GM18873 (cell line): Measurements from ENCODE around the gene FBXW11.
"Not testable (repeated sequence)": the region's sequence is repeated elsewhere in the genome, so short reads cannot be mapped to it uniquely, and the experiment has no call there.

Experiments
- ATAC-seq: cut with Tn5 transposase; IDR thresholded peaks from one replicate; pipeline ENCODE4 v1.9.1; 2021; ENCODE audit warnings: mild to moderate bottlenecking, moderate library complexity, moderate number of reproducible peaks; ENCODE audit not compliant: unreplicated experiment, low FRiP score

Gene FBXW11

GRCh38 chr5:172020110-172020786 lies 13.8 kb upstream of the FBXW11 start:
- not testable (repeated sequence) for ATAC-seq

GRCh38 chr5:172015346-172015745 lies 8.9 kb upstream of the FBXW11 start:
- no peak for ATAC-seq

- ATAC-seq: no peak
These were observed 3.8 kb upstream of the FBXW11 start for GRCh38 chr5:172010278-172010677.

- ATAC-seq: no peak
These were observed 3.3 kb upstream of the FBXW11 start for GRCh38 chr5:172009536-172010270.

GRCh38 chr5:172008689-172009141 lies 2.3 kb upstream of the FBXW11 start:
- ATAC-seq: no peak

GRCh38 chr5:172008111-172008455 lies 1.6 kb upstream of the FBXW11 start:
- ATAC-seq: no peak

GRCh38 chr5:172007175-172008110 lies 1.0 kb upstream of the FBXW11 start:
- no peak for ATAC-seq

GRCh38 chr5:172005708-172006320 lies 624 bp downstream of the FBXW11 start:
- ATAC-seq: no peak

- ATAC-seq: no peak
These were observed 1.6 kb downstream of the FBXW11 start for GRCh38 chr5:172004824-172005237.

GRCh38 chr5:172003746-172004145 lies 2.7 kb downstream of the FBXW11 start:
- ATAC-seq: no peak

GRCh38 chr5:172002840-172003512 lies 3.5 kb downstream of the FBXW11 start:
- no peak for ATAC-seq

- no peak for ATAC-seq
These were observed 4.1 kb downstream of the FBXW11 start for GRCh38 chr5:172002310-172002709.

GRCh38 chr5:171999877-172000276 lies 6.6 kb downstream of the FBXW11 start:
- no peak for ATAC-seq

- no peak for ATAC-seq
These were observed 7.3 kb downstream of the FBXW11 start for GRCh38 chr5:171999100-171999499.

- ATAC-seq: no peak
These were observed 9.4 kb downstream of the FBXW11 start for GRCh38 chr5:171997011-171997410.

GRCh38 chr5:171992813-171993212 lies 13.6 kb downstream of the FBXW11 start:
- ATAC-seq: no peak

GRCh38 chr5:171992305-171992704 lies 14.1 kb downstream of the FBXW11 start:
- no peak for ATAC-seq

- ATAC-seq: no peak
These were observed 15.8 kb downstream of the FBXW11 start for GRCh38 chr5:171990713-171991015.

- no peak for ATAC-seq
These were observed 16.3 kb downstream of the FBXW11 start for GRCh38 chr5:171989946-171990712.
